SH-SY5Y (cell line): ENCODE measurements around the gene SLC49A3.

Experiments used
- GATA2 ChIP-seq: IDR thresholded peaks from 2 replicates; pipeline ENCODE4 v1.6.1; 2011; ENCODE audit warnings: mild to moderate bottlenecking, low read depth, low read length
- GATA3 ChIP-seq: IDR thresholded peaks from 2 replicates; pipeline ENCODE4 v1.6.1; 2011; ENCODE audit warnings: low read depth, mild to moderate bottlenecking, low read length, moderate library complexity

- TF ChIP-seq GATA2 = no peak
- no peak for TF ChIP-seq GATA3
These were observed 23.6 kb downstream of the SLC49A3 start for GRCh38 chr4:665381-665750.
